KMS-11 (cell line): Measurements from ENCODE around the gene PAF1.

ENCODE experiments used
- H2AFZ ChIP-seq: fragments of 200-600 bp; sonication (generic); 2 replicates; pipeline ENCODE4 v1.6.1; 2016; ENCODE audit warnings: antibody characterized with exemption, mixed run types, low read depth
- H3K27ac ChIP-seq: fragments of 200-600 bp; sonication (generic); 2 replicates; pipeline ENCODE4 v1.6.1; 2016; ENCODE audit warnings: mild to moderate bottlenecking, mixed run types
- H3K27me3 ChIP-seq: fragments of 200-600 bp; sonication (generic); 2 replicates; pipeline ENCODE4 v1.6.1; 2017; ENCODE audit warnings: mild to moderate bottlenecking, low read depth, mixed run types, moderate library complexity; ENCODE audit not compliant: insufficient read depth
- H3K36me3 ChIP-seq: fragments of 200-600 bp; sonication (generic); 2 replicates; pipeline ENCODE4 v1.6.1; 2017; ENCODE audit warnings: mild to moderate bottlenecking, mixed run types; ENCODE audit not compliant: insufficient read depth
- H3K4me1 ChIP-seq: fragments of 200-600 bp; sonication (generic); 2 replicates; pipeline ENCODE4 v1.6.1; 2016; ENCODE audit warnings: mild to moderate bottlenecking, low read depth, mixed run types; ENCODE audit not compliant: poor library complexity, severe bottlenecking
- H3K4me2 ChIP-seq: fragments of 200-600 bp; sonication (generic); 2 replicates; pipeline ENCODE4 v1.7.0; 2016; ENCODE audit warnings: mild to moderate bottlenecking, mixed run types
- H3K4me3 ChIP-seq: fragments of 200-600 bp; sonication (generic); IDR thresholded peaks from 2 replicates; pipeline ENCODE4 v1.6.1; 2017; ENCODE audit warnings: low read depth, low read length, mixed read lengths; ENCODE audit not compliant: insufficient read depth
- H3K79me2 ChIP-seq: fragments of 200-600 bp; sonication (generic); 2 replicates; pipeline ENCODE4 v1.6.1; 2016; ENCODE audit warnings: low read depth, mixed run types; ENCODE audit not compliant: insufficient read depth
- H3K9ac ChIP-seq: fragments of 200-600 bp; sonication (generic); 2 replicates; pipeline ENCODE4 v1.6.1; 2016; ENCODE audit warnings: mild to moderate bottlenecking, mixed run types
- H4K20me1 ChIP-seq: fragments of 200-600 bp; sonication (generic); 2 replicates; pipeline ENCODE4 v1.6.1; 2016; ENCODE audit warnings: mild to moderate bottlenecking, mixed run types; ENCODE audit not compliant: insufficient read depth
- TF ChIP-seq, protein P1 (sequence below): fragments of 200-600 bp; sonication (generic); conservative IDR thresholded peaks from 2 replicates; pipeline ENCODE4 v1.6.1; 2017; ENCODE audit warnings: low read depth, mild to moderate bottlenecking, antibody characterized with exemption, low read length, moderate library complexity, mixed read lengths

PAF1 gene

DNA sequence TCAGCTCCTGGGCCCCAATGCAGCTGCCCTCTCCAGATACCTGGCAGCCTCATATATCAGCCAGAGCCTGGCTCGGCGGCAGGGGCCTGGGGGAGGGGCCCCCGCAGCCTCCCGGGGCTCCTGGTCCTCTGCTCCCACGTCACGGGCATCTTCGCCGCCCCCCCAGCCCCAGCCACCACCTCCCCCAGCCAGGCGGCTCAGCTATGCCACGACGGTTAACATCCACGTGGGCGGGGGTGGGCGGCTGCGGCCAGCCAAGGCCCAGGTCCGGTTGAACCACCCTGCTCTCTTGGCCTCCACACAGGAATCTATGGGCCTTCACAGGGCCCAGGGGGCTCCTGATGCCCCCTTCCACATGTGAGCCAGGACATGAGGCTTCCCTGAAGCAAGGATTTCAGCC is 34.0 kb upstream of the PAF1 start:
- Histone ChIP-seq H3K4me1 (no peaks in the 10 kb centered on the region), H3K4me2 (no peak overlapping the region), H3K9ac (no peak overlapping the region), H2AFZ (no peak overlapping the region), H3K36me3 (no peaks in the 10 kb centered on the region), H3K27ac (no peak overlapping the region), H3K79me2 (no peaks in the 10 kb centered on the region), H3K27me3 (0 out of 2 replicates have a peak, but pooled peaks cover 3% of the 10 kb centered on the region), H4K20me1 (no peaks in the 10 kb centered on the region), H3K4me3 (no peak overlapping the region)
- TF ChIP-seq, protein P1, sequence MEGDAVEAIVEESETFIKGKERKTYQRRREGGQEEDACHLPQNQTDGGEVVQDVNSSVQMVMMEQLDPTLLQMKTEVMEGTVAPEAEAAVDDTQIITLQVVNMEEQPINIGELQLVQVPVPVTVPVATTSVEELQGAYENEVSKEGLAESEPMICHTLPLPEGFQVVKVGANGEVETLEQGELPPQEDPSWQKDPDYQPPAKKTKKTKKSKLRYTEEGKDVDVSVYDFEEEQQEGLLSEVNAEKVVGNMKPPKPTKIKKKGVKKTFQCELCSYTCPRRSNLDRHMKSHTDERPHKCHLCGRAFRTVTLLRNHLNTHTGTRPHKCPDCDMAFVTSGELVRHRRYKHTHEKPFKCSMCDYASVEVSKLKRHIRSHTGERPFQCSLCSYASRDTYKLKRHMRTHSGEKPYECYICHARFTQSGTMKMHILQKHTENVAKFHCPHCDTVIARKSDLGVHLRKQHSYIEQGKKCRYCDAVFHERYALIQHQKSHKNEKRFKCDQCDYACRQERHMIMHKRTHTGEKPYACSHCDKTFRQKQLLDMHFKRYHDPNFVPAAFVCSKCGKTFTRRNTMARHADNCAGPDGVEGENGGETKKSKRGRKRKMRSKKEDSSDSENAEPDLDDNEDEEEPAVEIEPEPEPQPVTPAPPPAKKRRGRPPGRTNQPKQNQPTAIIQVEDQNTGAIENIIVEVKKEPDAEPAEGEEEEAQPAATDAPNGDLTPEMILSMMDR = no peak

DNA sequence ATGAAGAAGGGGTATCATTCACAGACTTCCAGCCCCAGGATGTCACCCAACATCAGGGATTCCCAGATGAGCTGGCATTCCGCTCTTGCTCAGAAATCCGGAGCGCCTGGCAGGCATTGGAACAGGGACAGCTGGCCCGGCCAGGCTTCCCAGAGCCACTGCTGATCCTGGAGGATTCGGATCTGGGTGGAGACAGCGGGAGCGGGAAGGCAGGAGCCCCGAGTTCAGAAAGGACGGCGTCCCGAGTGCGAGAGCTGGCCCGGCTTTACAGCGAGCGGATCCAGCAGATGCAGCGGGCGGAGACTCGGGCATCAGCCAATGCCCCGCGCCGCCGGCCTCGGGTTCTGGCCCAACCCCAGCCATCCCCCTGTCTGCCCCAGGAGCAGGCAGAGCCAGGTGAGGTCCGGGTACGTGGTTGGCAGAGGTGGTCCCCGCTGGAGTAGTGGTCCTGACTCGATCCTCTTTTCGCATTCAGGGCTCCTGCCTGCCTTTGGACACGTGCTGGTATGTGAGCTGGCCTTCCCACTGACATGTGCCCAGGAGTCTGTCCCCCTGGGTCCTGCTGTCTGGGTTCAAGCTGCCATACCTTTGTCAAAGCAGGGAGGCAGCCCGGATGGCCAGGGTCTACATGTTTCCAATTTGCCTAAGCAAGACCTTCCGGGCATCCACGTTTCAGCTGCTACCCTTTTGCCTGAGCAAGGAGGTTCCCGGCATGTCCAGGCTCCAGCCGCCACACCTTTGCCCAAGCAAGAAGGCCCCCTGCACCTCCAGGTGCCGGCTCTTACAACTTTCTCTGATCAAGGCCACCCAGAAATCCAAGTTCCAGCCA is 32.6 kb upstream of the PAF1 start:
- no peak overlapping the region for H3K27ac ChIP-seq

DNA sequence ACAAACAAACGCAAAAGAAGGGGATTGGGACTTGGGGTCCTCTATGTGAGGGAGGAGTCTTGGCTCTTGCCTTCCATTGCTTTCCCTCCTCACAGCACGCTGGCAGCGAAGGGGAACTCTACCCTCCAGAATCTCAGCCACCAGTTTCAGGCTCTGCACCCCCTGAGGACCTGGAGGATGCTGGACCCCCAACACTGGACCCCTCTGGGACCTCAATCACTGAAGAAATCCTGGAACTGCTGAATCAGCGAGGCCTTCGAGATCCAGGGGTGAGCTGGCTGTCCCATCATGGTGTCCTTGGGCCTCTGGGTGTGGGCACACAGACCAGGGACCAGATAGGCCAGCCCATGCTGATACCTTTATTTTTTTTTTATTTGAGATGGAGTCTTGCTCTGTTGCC is 31.1 kb upstream of the PAF1 start:
- no peaks in the 10 kb centered on the region for H3K36me3 ChIP-seq
- TF ChIP-seq, protein P1 = no peak
- no peak overlapping the region for H3K4me2 ChIP-seq
- H3K27ac ChIP-seq = no peak overlapping the region
- no peaks in the 10 kb centered on the region for H3K79me2 ChIP-seq
- H3K27me3 ChIP-seq = no peaks in the 10 kb centered on the region
- no peaks in the 10 kb centered on the region for H3K4me1 ChIP-seq
- H4K20me1 ChIP-seq = no peaks in the 10 kb centered on the region
- no peak overlapping the region for H3K4me3 ChIP-seq
- H3K9ac ChIP-seq = no peak overlapping the region
- no peak overlapping the region for H2AFZ ChIP-seq

More for the DNA sequence above, 32.6 kb upstream of the PAF1 start:
- no peak overlapping the region for H3K4me2 ChIP-seq
- 0 out of 2 replicates have a peak, but pooled peaks cover 3% of the 10 kb centered on the region for H3K27me3 ChIP-seq
- no peak overlapping the region for H3K9ac ChIP-seq
- no peak overlapping the region for H2AFZ ChIP-seq
- no peaks in the 10 kb centered on the region for H4K20me1 ChIP-seq
- no peaks in the 10 kb centered on the region for H3K36me3 ChIP-seq
- TF ChIP-seq, protein P1 = no peak
- H3K4me1 ChIP-seq = no peaks in the 10 kb centered on the region
- no peaks in the 10 kb centered on the region for H3K79me2 ChIP-seq
- H3K4me3 ChIP-seq = no peak overlapping the region

DNA sequence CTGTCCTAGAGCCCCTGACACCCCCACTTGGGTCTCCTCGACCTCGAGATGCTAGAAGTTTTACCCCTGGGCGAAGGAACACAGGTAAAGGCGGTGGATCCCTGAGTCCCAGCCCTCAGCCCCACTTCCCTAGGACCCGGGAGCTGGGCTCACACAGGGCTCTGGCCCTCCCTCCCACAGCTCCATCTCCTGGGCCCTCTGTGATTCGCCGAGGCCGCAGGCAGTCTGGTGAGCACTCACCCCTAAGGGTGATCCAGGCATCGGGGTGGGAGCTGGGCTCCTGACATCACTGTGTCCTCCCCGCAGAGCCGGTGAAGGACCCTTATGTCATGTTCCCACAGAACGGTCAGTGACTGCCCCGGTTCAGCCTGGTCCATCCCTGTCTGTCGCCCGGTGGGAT is 29.9 kb upstream of the PAF1 start:
- Histone ChIP-seq H3K4me3 (no peak overlapping the region), H4K20me1 (no peaks in the 10 kb centered on the region), H3K79me2 (no peaks in the 10 kb centered on the region), H3K4me2 (no peak overlapping the region), H2AFZ (no peak overlapping the region), H3K9ac (no peak overlapping the region), H3K36me3 (no peaks in the 10 kb centered on the region), H3K27ac (no peak overlapping the region), H3K4me1 (no peaks in the 10 kb centered on the region), H3K27me3 (no peaks in the 10 kb centered on the region)
- TF ChIP-seq, protein P1 = no peak
